ENCODE measurements around the gene PON2. TPM values are rescaled to one million over a fixed set of nuclear protein-coding genes. Genes with fewer than 3 reads are reported as not detected.

PON2 gene
- polyA plus RNA-seq, 1 donor (not counting 4 experiments of a cell fraction or from before 2014, with no cell fraction given) = 98.1 TPM

DNA sequence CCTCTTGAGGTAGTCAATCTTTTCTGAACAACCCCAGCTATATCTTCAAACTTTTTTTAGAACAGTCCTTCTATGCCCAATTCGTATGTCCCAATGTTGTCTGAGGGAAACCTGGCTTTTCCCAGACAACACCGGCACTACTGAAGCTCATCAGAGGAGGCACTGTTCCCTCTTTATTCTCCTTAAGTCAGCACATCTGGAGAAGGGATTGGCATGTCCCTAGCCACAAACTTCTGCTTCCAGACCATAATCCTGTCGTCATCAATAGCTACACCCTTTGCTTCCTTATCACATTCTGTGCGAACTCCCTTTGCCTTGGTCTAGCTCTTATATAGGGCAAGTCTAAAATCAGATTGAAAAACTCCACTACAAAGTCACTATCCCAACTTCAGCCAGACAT lies 61.5 kb downstream of the PON2 start:
- dilution Hi-C loops (cut with MboI; ENCODE audit: extremely low pct_ligation_motif_present, low sequenced_read_pairs) = no loop called here
- no peaks in the 10 kb centered on the region for H3K27me3 ChIP-seq (ENCODE audit: control insufficient read depth, extremely low read depth, insufficient read depth, low read length)

DNA sequence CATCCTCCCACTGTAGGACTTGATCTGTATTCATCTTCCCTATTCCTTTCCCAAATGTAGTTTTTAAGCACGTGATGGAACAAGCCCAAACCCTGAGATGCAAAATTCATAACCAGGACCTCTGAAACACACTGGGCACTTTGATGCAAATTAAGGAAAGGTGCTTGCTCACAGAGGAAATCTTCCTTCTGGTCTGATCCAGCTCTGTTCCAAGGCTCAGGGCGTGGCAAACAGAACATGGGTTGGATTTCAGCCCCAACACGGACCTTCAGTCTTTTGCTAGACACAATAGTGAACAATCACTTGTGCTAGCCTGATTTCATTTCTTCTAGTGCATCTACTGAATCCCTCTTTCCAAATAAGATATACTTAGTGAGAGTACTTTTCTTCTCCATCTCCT lies 66.6 kb downstream of the PON2 start:
- no peak overlapping the region for H3K27ac ChIP-seq (ENCODE audit: control insufficient read depth, insufficient read depth, low read length)
- H3K36me3 ChIP-seq (ENCODE audit: control insufficient read depth in 2 of 2, extremely low read depth in 1 of 2, insufficient read depth in 2 of 2, low read length in 2 of 2) = no peaks in the 10 kb centered on the region
- H4K20me1 ChIP-seq (ENCODE audit: control insufficient read depth, extremely low read depth, insufficient read depth, low read length) = no peaks in the 10 kb centered on the region
- no peak overlapping the region for H3K4me2 ChIP-seq (ENCODE audit: control insufficient read depth, extremely low read depth, insufficient read depth, low read depth, low read length)
- no peaks in the 10 kb centered on the region for H3K27me3 ChIP-seq (ENCODE audit: control insufficient read depth, extremely low read depth, insufficient read depth, low read length)
- H2AFZ ChIP-seq (ENCODE audit: control insufficient read depth, low read length) = no peak overlapping the region
- H3K9ac ChIP-seq (ENCODE audit: control insufficient read depth, extremely low read depth, insufficient read depth, low read length) = no peak overlapping the region
- no peaks in the 10 kb centered on the region for H3K9me1 ChIP-seq (ENCODE audit: control insufficient read depth, extremely low read depth, insufficient read depth, low read length)
- H3K9me3 ChIP-seq (ENCODE audit: control insufficient read depth, low read depth, low read length) = no peaks in the 10 kb centered on the region
- no peak for TF ChIP-seq EZH2 (IDR thresholded peaks at IDR 0.05; ENCODE audit: low read length)
- TF ChIP-seq, protein P1, sequence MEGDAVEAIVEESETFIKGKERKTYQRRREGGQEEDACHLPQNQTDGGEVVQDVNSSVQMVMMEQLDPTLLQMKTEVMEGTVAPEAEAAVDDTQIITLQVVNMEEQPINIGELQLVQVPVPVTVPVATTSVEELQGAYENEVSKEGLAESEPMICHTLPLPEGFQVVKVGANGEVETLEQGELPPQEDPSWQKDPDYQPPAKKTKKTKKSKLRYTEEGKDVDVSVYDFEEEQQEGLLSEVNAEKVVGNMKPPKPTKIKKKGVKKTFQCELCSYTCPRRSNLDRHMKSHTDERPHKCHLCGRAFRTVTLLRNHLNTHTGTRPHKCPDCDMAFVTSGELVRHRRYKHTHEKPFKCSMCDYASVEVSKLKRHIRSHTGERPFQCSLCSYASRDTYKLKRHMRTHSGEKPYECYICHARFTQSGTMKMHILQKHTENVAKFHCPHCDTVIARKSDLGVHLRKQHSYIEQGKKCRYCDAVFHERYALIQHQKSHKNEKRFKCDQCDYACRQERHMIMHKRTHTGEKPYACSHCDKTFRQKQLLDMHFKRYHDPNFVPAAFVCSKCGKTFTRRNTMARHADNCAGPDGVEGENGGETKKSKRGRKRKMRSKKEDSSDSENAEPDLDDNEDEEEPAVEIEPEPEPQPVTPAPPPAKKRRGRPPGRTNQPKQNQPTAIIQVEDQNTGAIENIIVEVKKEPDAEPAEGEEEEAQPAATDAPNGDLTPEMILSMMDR (optimal IDR thresholded peaks at IDR 0.05 in 1 of 3, IDR thresholded peaks at IDR 0.05 in 1 of 3, conservative IDR thresholded peaks at IDR 0.05 in 1 of 3; ENCODE audit: extremely low read depth in 1 of 3, insufficient read depth in 2 of 3, low read length in 3 of 3) = no peak
- no peaks in the 10 kb centered on the region for H3K79me2 ChIP-seq (ENCODE audit: control insufficient read depth, insufficient read depth, low read length)
- no peaks in the 10 kb centered on the region for H3K4me1 ChIP-seq (ENCODE audit: control insufficient read depth, extremely low read depth, insufficient read depth, low read length)
- no peak for FAIRE-seq
- H3K4me3 ChIP-seq (ENCODE audit: control insufficient read depth in 2 of 3, extremely low read depth in 1 of 3, insufficient read depth in 2 of 3, low read depth in 1 of 3, low read length in 3 of 3) = no peak overlapping the region
- DNase-seq (ENCODE audit: low read depth, low spot score) = no peak
- dilution Hi-C loops (cut with MboI; ENCODE audit: extremely low pct_ligation_motif_present, low sequenced_read_pairs) = no loop called here

More for the DNA sequence above, 61.5 kb downstream of the PON2 start:
- Histone ChIP-seq H4K20me1 (ENCODE audit: control insufficient read depth, extremely low read depth, insufficient read depth, low read length) (no peaks in the 10 kb centered on the region), H3K9me3 (ENCODE audit: control insufficient read depth, low read depth, low read length) (no peaks in the 10 kb centered on the region), H3K9ac (ENCODE audit: control insufficient read depth, extremely low read depth, insufficient read depth, low read length) (no peak overlapping the region), H3K9me1 (ENCODE audit: control insufficient read depth, extremely low read depth, insufficient read depth, low read length) (no peaks in the 10 kb centered on the region), H3K79me2 (ENCODE audit: control insufficient read depth, insufficient read depth, low read length) (no peaks in the 10 kb centered on the region), H3K27ac (ENCODE audit: control insufficient read depth, insufficient read depth, low read length) (no peak overlapping the region), H3K4me1 (ENCODE audit: control insufficient read depth, extremely low read depth, insufficient read depth, low read length) (peaks cover 5% of the 10 kb centered on the region), H2AFZ (ENCODE audit: control insufficient read depth, low read length) (no peak overlapping the region), H3K36me3 (ENCODE audit: control insufficient read depth in 2 of 2, extremely low read depth in 1 of 2, insufficient read depth in 2 of 2, low read length in 2 of 2) (no peaks in the 10 kb centered on the region), H3K4me3 (ENCODE audit: control insufficient read depth in 2 of 3, extremely low read depth in 1 of 3, insufficient read depth in 2 of 3, low read depth in 1 of 3, low read length in 3 of 3) (no peak overlapping the region), H3K4me2 (ENCODE audit: control insufficient read depth, extremely low read depth, insufficient read depth, low read depth, low read length) (no peak overlapping the region)
- DNase-seq (ENCODE audit: low read depth, low spot score) = no peak
- TF ChIP-seq EZH2 (IDR thresholded peaks at IDR 0.05; ENCODE audit: low read length) = no peak
- TF ChIP-seq, protein P1 (optimal IDR thresholded peaks at IDR 0.05 in 1 of 3, IDR thresholded peaks at IDR 0.05 in 1 of 3, conservative IDR thresholded peaks at IDR 0.05 in 1 of 3; ENCODE audit: extremely low read depth in 1 of 3, insufficient read depth in 2 of 3, low read length in 3 of 3) = no peak
- no peak for FAIRE-seq

Data from keratinocyte (primary cell).